Right renal cortex interstitium (tissue), 3 donors: ENCODE measurements around the gene NFATC3. TPM values are rescaled to one million over a fixed set of nuclear protein-coding genes. Genes with fewer than 3 reads are reported as not detected.
"Not testable (repeated sequence)": the region's sequence is repeated elsewhere in the genome, so short reads cannot be mapped to it uniquely, and the experiment has no call there.

Experiments used
- DNase-seq, 3 donors: peaks; one replicate each; pipeline ENCODE4 v3.0.0-alpha.2; 2013; ENCODE audit warnings: low read depth in 3 of 3, low spot score in 2 of 3
- polyA plus RNA-seq, 3 donors: library from polyadenylated mRNA; unstranded; fragments of 120-200 nt; gene quantifications; one replicate each; pipeline ENCODE4 v1.2.1, GENCODE V29; 2013; ENCODE audit not compliant: insufficient read length in 3 of 3

Gene NFATC3
- polyA plus RNA-seq, 3 donors = 35.7 to 39.6 (median 36.1) TPM

DNA sequence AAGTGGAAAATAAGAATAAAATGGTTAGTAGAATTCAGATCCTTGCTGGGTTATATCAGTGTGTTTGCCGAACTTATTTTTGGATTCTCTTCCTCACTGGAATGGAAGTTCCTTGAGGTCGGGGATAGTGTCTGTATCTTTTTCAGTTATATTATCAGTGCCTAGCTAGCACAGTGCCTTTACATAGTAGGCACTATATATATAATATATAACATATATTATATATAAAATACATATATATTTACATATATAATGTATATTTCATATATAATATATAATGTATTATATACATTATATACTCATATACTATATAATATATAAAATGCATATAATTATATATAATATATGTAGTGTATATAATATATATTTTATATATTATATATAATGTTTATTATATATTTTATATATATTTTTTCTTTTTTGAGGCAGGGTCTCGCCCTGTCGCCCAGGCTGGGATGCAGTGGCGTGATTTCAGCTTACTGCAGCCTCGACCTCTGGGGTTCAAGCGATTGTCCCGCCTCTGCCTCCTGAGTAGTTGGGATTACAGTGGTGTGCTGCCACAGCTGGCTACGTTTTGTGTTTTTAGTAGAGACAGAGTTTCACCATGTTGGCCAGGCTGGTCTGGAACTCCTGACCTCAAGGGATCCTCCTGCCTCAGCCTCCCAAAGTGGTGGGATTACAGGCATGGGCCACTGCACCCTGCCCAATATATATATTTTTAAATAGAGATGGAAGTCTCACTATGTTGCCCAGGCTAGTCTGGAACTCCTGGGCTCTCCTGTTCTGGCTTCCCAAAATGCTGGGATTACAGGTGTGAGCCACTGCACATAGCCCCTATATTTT is 3.2 kb downstream of the NFATC3 start:
- DNase-seq = no peak

DNA sequence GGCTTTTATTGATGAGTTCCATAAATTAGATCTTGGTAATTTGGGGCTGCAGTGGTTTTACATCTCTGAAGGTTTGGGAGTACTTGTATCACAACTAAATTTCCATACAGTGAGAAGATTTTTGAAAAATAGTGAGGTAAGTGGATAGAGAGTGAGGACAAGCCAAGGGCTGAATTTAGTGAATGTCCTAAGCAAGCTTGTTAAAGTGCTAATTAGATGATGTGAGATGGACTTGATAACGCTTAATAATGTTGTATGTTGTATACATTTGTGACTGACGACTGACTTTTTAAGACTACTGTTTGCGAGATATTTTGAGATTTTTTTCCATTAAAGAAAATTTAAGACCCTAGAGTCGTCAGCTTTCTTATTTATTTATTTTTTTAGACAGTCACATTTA is 3.9 kb downstream of the NFATC3 start:
- DNase-seq = no peak

DNA sequence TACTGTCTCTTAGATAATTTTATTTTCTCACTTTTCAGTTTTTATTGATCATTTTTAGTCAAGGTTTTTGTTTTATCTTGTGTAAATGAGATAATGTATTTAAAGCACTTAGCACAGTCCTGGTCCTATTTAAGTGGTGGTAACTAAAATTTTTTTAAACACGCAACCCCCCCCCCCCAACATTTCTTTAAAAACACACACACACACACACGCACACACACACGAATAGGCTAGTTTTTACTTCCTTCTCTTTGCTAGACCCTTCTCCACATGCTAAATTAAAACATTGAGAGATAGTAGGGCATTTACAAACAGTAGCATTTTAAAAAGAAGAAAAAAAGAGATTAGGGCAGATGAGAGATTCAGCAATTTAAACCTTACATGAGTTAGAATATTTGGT is 5.0 kb downstream of the NFATC3 start:
- DNase-seq = no peak

DNA sequence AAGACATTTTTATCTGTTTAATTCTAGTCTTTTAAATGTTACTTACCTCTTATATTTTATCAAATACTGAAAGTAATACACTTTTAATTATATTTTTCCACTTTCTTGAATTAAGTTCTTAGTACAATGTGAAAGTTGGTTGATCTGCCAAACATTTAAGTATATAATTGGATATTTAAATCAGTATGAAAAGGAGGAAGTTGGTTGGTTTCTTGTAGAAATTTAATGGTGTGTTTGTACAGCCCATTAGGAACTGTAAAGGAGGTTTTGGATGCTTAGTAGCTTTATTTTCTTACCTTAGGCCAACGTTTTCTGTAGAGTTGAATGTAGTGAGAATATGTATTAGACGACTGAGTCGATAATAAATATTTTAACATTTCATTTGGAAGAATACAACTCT is 5.4 kb downstream of the NFATC3 start:
- no peak for DNase-seq

DNA sequence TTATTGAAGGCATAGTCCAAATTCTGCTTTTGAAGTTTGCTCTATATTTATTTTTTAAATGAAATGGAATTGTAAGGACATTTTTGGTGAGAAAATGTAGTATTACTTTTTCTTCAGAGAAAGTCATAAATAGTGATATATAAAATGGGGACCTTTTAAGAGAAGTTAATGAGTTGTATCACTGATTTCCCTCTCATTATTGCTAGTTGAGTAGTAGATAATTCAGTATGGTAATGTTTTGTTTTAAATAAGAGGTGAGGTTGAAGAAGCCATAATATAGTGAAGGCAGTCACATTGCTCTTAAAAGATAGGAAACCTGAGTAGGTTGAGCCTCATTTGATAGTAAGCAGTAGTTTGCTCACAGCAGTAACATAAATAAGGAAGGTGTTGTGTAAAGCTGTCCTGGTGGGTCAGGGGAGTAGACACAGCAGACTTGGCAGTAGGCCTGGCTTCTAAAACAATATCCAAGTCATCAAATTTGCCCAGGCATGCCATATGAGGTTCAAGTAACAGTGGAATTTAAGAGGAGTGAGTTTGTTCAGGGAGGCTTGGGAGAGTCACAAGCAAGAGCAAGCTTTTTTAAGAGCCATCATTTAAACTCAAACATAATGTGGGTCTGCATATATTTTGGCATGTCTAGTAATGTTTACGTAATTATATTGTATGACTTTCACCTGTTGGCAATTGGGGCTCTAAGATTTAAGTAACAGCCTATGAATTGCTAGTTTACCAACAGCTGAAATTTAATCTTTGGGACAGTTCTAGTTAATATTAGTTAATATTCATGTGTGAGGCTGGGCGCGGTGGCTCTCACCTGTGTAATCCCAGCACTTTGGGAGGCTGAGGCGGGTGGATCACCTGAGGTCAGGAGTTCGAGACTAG is 6.5 kb downstream of the NFATC3 start:
- DNase-seq = peak in 1 of 3 donors; percentile 25

DNA sequence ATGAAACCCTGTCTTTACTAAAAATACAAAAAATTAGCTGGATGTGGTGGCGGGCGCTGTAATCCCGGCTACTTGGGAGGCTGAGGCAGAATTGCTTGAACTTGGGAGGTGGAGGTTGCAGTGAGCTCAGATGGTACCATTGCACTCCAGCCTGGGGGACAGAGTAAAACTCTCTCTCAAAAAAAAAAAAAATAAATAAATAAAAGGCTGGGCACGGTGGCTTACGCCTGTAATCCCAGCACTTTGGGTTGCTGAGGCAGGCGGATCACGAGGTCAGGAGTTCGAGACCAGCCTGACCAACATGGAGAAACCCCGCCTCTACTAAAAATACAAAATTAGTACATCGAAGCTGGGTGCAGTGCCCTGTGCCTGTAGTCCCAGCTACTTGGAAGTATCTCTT is 7.1 kb downstream of the NFATC3 start:
- DNase-seq = not testable (repeated sequence)

DNA sequence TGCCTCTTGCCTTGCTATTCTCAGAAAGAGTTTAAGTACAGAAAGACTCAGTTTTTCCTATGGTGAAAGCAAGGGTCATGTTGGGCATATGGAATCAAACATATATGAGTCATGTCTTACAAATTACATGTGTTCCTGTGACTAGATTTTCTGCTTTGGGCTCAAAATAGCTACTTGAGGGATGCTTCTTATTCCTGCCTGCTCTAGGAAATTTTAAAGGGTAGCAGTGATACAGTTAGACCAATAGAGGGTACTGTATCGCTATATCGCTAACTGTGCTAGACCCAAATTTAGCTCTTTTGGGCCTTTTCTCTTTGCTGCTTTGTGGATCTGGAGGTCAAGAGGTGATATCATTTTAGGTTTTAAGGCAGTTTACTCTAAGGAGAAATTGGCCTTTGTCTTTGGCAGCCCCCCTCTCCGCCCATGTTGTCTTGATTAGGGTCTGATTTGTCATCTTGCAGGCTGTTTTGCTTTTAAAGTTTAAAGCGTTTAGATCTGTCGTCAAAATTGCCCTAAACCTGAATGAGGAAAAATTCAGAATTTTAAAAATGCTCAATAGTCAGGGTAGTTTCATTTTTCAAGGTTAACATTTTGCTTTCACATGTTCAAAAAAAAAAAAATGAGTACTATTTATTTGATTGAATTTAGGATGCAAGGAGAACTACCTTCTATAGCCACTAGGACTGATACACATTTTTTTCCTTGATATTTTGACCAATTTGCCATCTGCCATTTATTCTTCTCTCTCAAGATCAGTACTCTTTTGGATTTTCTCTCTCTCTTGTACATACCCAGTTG is 8.8 kb downstream of the NFATC3 start:
- no peak for DNase-seq

DNA sequence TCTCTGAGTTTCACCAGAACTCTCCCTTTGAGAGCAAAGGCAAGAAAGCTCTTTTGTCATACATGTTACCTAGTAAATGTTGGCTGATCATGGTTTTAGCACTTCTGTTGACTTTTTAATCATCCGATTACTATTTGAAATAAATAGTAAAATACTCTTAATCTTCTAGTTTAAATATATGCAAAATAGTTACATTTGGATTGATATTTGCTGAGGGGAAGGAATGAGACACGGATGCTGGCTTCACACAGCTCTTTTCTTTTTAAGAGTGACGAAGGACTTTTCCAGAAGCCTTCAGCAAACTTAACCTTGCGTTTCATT is 9.4 kb downstream of the NFATC3 start:
- DNase-seq = no peak

DNA sequence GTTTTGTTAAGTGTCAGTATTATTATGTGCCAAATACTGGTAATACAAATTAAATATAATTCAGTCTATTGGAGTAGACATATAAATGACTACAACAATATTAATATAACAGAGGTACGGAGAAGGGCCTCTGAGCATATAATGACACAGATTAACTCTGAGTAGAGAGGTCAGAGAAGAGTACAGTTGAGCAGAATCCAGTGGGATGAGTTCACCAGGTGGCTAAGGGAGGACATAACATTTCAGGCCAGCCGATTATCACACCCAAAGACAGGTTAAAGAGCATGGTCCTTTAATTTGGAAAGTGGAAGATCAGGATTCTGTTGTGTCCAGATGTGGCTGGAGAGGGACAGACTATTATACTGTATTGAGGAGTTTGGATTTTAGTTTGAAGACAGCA is 11.3 kb downstream of the NFATC3 start:
- no peak for DNase-seq

DNA sequence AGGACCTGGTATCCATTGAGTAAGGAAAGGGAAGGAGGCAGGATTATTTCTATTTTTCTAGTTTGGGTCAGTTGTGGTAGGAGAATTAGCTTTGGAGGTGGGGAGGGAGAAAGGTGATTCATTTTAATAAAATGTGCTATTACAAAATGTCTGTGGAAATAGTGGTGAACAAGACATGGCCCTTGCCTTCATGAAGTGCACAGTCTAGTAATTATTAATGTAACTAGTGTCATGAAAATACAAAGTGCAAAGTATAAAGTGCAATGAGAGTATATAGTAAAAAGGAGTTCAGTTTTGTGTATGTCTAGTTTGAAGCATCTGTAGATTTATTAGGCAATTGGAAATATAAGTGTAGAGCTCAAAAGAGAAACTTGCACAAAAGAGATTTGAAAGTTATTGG is 11.9 kb downstream of the NFATC3 start:
- DNase-seq = no peak

DNA sequence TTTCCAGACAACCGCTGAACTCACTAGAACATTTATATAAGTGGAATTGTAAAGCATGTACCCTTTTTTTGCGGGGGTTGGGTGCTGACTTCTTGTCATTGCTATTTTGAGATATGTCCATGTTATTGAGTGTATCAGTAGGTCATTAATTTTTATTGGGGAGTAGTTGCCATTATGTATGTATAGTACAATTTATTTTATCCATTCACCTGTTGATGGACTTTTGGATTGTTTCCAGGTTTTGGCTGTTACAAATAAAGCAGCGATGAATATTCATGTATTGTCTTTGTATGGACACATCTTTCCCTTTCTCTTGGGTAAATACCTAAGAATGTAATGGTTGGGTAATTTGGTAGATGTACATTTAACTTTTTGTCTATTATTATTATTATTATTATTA is 12.7 kb downstream of the NFATC3 start:
- no peak for DNase-seq

DNA sequence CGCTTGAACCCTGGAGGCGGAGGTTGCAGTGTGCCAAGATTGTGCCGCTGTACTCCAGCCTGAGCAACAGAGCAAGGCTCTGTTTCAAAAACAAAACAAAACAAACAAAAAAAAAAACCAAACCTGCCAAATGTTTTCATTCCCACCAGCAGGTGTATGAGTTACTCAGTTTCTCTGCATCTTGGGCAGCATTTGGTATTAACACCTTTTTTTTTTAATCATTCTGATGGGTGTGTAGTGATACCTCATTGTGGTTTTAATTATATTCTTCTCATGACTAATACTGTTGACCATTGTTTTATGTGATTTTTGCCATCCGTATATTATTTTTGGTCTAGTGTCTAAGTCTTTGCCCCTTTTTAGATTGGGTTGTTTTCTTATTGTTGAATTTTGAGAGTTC is 15.3 kb downstream of the NFATC3 start:
- DNase-seq = no peak

DNA sequence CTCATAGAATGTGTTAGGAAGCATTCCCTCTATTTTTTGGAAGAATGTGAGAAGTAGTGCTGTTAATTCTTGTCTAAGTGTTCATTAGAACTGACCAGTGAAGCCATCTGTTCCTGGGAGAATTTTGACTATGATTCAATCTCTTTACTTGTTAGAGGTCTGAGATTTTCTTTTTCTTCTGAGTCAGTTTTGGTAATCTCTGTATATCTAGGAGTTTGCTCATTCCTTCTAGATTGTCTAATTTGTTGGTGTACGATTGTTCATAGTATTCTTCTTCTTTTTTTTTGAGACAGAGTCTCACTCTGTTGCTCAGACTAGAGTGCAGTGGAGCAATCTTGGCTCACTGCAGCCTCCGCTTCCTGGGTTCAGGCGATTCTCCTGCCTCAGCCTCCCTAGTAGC is 20.4 kb downstream of the NFATC3 start:
- DNase-seq = no peak

DNA sequence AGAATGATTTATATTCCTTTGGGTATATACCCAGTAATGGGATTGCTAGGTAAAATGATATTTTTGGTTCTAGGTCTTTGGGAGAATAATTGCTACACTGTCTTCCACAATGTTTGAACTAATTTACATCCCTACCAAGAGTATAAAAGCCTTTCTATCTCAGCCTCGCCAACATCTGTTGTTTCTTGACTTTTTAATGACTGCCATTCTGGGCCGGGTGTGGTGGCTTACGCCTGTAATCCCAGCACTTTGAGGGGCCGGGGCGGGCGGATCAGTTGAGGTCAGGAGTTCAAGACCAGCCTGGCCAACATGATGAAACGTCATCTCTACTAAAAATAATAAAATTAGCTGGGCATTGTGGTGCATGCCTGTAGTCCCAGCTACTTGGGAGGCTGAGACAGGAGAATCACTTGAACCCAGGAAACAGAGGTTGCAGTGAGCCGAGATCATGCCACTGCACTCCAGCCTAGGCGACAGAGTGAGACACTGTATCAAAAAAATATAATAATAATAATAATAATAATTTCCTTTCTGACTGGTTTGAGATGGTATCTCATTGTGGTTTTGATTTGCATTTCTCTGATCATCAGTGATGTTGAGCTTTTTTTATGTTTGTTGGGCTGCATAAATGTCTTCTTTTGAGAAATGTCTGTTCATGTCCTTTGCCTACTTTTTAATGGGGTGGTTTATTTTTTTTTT is 22.2 kb downstream of the NFATC3 start:
- DNase-seq = not testable (repeated sequence)

DNA sequence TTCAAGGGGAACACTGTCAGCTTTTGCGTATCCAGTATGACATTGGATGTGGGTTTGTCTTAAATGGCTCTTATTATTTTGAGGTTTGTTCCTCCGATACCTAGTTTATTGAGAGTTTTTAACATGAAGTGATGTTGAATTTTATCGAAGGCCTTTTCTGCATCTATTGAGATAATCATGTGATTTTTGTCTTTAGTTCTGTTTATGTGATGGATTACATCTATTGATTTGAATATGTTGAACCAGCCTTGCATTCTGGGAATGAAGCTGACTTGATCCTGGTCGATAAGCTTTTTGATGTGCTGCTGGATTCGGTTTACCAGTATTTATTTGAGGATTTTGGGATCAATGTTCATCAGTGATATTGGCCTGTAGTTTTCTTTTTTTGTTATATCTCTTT is 24.0 kb downstream of the NFATC3 start:
- DNase-seq = not testable (repeated sequence)

DNA sequence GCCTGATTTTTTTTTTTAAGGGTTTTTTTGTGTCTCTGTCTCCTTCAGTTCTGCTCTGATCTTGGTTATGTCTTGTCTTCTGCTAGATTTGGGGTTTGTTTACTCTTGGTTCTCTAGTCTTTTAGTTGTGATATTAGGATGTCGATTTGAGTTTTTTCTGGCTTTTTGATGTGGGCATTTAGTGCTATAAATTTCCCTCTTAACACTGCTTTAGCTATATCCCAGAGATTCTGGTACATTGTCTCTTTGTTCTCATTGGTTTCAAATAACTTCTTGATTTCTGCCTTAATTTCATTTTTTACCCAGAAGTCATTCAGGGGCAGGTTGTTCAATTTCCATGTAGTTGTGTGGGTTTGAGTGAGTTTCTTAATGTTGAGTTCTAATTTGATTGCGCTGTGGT is 25.4 kb downstream of the NFATC3 start:
- DNase-seq = not testable (repeated sequence)

DNA sequence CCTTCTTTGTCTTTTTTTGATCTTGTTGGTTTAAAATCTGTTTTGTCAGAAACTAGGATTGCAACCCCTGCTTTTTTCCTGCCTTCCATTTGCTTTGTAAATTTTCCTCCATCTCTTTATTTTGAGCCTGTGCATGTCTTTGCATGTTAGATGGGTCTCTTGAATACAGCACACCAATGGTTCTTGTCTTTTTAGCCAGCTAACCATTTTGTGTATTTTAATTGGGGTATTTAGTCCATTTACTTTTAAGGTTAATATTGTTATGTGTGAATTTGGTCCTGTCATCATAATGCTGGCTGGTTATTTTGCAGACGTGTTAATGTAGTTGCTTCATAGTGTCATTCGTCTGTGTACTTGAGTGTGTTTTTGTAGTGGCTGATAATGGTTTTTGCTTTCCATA is 26.2 kb downstream of the NFATC3 start:
- DNase-seq = no peak

DNA sequence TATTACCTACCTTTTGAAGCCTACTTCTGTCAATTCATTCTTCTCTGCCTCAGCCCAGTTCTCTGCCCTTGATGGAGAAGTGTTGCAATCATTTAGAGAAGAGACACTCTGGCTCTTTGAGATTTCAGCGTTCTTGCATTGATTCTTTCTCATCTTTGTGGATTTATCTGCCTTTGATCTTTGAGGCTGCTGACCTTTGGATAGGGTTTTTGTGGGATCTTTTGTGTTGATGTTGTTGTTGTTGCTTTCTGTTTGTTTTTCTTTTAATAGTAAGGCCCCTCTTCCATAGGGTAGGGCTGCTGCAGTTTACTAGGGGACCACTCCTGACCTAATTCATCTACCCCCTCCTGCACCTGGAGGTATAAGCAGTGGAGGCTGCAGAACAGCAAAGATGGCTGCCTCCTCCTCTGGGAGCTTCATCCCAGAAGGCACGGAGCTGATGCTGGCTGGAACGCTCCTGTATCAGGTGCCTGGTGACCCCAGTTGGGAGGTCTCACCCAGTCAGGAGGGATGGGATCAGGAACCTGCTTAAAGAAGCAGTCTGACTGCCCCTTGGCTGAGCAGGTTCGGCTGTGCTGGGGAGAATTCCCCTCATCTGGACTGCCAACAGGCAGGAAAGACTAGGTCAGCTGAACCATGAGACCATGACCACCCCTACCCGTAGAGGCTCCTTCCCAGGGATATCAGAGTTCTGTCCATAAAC is 28.0 kb downstream of the NFATC3 start:
- no peak for DNase-seq

DNA sequence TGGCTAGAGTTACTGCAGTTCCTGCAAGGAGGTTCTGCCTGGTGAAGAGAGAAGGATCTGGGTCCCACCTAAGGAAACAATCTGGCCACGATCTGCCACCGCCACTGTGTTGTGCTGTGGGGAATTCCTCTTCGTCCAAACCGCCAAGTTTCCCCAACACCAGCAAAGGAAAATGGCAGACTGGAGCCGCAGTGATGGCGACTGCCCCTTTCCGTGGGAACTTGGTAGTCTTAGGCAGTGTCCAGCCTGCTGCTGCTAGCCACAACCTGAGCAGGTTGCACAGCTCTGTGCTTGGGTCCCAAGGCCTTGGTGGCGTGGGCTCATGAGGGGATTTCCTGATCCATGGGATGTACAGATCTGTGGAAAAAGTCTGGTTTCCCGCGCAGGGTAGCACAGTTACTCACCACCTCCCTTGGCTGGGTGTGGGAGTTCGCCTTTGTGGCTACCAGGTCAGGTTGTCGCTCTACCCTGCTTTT is 28.6 kb downstream of the NFATC3 start:
- no peak for DNase-seq

DNA sequence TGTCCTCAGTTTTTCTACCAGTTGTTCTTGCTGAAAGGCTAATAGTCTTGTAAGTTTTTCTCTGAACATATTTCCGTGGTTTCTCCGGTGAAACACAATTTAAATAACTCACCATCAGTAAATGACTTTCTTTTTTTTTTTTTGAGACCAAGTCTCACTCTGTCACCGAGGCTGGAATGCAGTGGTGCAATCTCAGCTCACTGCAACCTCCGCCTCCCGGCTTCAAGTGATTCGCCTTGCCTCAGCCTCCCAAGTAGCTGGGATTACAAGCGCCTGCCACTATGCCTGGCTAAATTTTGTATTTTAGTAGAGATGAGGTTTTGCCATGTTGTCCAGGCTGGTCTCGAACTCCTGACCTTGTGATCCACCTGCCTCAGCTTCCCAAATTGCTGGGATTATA is 29.8 kb downstream of the NFATC3 start:
- not testable (repeated sequence) for DNase-seq
